Upper lobe of left lung (tissue), 6 donors: ENCODE data around the gene PLTP. TPM values are rescaled to one million over a fixed set of nuclear protein-coding genes. Genes with fewer than 3 reads are reported as not detected.

ENCODE experiments used
- ATAC-seq, 2 donors: fragments of 200-7000 bp; cut with Tn5 transposase; one replicate each; pipeline ENCODE4 v1.9.1; 2022; ENCODE audit warnings: mild to moderate bottlenecking in 2 of 2, moderate library complexity in 2 of 2; ENCODE audit not compliant: low FRiP score in 2 of 2
- DNase-seq, 2 donors: peaks; one replicate each; pipeline ENCODE4 v3.0.0-alpha.2; 2019 to 2020
- H3K27ac ChIP-seq, 4 donors: fragments of 200-600 bp; sonication (generic); one replicate each; pipeline ENCODE4 v1.5.1; 2016 to 2019
- H3K27me3 ChIP-seq, 4 donors: fragments of 200-600 bp; sonication (generic); one replicate each; pipeline ENCODE4 v1.5.1; 2017 to 2019
- H3K36me3 ChIP-seq, 4 donors: fragments of 200-600 bp; sonication (generic); one replicate each; pipeline ENCODE4 v1.5.1; 2016 to 2019
- H3K4me1 ChIP-seq, 4 donors: fragments of 200-600 bp; sonication (generic); one replicate each; pipeline ENCODE4 v1.5.1; 2018 to 2019
- H3K4me3 ChIP-seq, 4 donors: fragments of 200-600 bp; sonication (generic); one replicate each; pipeline ENCODE4 v1.5.1; 2017 to 2019; ENCODE audit warnings: mild to moderate bottlenecking in 2 of 4, moderate library complexity in 1 of 4
- H3K9me3 ChIP-seq, 4 donors: fragments of 200-600 bp; sonication (generic); one replicate each; pipeline ENCODE4 v1.5.1; 2018 to 2019
- EP300 ChIP-seq, 4 donors: sonication (generic); formaldehyde crosslinking; IDR thresholded peaks; one replicate each; pipeline ENCODE4 v1.5.1; 2017; ENCODE audit warnings: antibody characterized with exemption in 4 of 4, control low read depth in 2 of 4
- POLR2A ChIP-seq, 4 donors: fragments of 450-650 bp; IDR thresholded peaks; one replicate each; pipeline ENCODE4 v1.5.1; 2016 to 2017; ENCODE audit warnings: antibody characterized with exemption in 4 of 4, mild to moderate bottlenecking in 2 of 4
- POLR2AphosphoS5 ChIP-seq, 2 donors: sonication (generic); formaldehyde crosslinking; IDR thresholded peaks; one replicate each; pipeline ENCODE4 v1.5.1; 2017; ENCODE audit warnings: antibody characterized with exemption in 2 of 2
- WGBS, 2 donors: methylation state at CpG; one replicate each; pipeline ENCODE4 v1.1.5; 2017 to 2018; 5-methylcytosine and 5-hydroxymethylcytosine counted together
- total RNA-seq, 6 donors: library from RNA; depleted of rRNA in 4 of 6; stranded (reverse); fragments of >200 nt in 4 of 6; gene quantifications; one replicate each; pipeline versions ENCODE4 v1.1.0 to v1.2.1, GENCODE V29; 2016 to 2021
- TF ChIP-seq, protein P1 (sequence below), 6 experiments: fragments of 450-650 bp in 4 of 6; fragments of 200-600 bp in 2 of 6; sonication (generic) in 2 of 6; IDR thresholded peaks; one replicate each; pipeline ENCODE4 v1.5.1; 2016 to 2019; ENCODE audit warnings: antibody characterized with exemption in 6 of 6
- donor health status: DM: no; HTN: no; CAD: no; lungs with moderate emphysema.
- donor health status: DM: no; HTN: yes; CAD: no; lungs with severe emphysema.

The PLTP gene
- total RNA-seq, 6 donors from 2014 or later: 28.9 to 169 (median 57.8) TPM

GRCh38 chr20:45896641-45897161, 15.3 kb downstream of the PLTP start:
- WGBS, 2 donors: 95 to 96% methylated on average over 12 to 14 of the region's 14 CpGs
- DNase-seq (no peak), ATAC-seq (no peak)
- Histone ChIP-seq H3K4me1 (peaks cover 15 to 18% (median 16%) of the 10 kb centered on the region in 4 donors), H3K36me3 (peaks cover 22 to 77% (median 63%) of the 10 kb centered on the region in 4 donors), H3K9me3 (no peaks in the 10 kb centered on the region), H3K4me3 (no peak overlapping the region), H3K27ac (no peak overlapping the region), H3K27me3 (no peaks in the 10 kb centered on the region)
- TF ChIP-seq POLR2A (IDR thresholded peaks at IDR 0.05) (peak in 1 of 4 donors; percentile 6), POLR2AphosphoS5 (IDR thresholded peaks at IDR 0.05) (no peak), EP300 (IDR thresholded peaks at IDR 0.05) (no peak)
- TF ChIP-seq, protein P1, sequence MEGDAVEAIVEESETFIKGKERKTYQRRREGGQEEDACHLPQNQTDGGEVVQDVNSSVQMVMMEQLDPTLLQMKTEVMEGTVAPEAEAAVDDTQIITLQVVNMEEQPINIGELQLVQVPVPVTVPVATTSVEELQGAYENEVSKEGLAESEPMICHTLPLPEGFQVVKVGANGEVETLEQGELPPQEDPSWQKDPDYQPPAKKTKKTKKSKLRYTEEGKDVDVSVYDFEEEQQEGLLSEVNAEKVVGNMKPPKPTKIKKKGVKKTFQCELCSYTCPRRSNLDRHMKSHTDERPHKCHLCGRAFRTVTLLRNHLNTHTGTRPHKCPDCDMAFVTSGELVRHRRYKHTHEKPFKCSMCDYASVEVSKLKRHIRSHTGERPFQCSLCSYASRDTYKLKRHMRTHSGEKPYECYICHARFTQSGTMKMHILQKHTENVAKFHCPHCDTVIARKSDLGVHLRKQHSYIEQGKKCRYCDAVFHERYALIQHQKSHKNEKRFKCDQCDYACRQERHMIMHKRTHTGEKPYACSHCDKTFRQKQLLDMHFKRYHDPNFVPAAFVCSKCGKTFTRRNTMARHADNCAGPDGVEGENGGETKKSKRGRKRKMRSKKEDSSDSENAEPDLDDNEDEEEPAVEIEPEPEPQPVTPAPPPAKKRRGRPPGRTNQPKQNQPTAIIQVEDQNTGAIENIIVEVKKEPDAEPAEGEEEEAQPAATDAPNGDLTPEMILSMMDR (IDR thresholded peaks at IDR 0.05): no peak

DNA sequence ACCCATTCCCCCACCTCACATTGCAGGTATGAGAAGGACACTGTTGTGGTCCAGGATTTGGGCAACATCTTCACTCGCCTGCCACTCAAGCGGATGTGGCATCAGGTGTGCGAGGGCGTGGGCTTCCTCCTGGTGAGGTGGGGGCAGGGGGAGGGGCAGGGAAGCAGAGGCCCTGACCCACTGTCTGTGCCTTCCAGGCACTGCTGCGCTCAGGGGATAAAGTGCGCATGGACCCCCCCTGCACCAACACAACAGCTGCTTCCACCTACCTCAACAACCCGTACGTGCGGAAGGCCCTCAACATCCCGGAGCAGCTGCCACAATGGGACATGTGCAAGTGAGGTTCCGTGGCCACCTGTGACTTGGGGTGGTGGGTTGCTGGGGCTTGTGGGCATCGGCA, 17.2 kb downstream of the PLTP start:
- Histone ChIP-seq H3K4me1 (peaks cover 18 to 33% (median 26%) of the 10 kb centered on the region in 4 donors), H3K4me3 (no peak overlapping the region), H3K9me3 (no peaks in the 10 kb centered on the region), H3K36me3 (peaks cover 19 to 69% (median 63%) of the 10 kb centered on the region in 4 donors), H3K27ac (no peak overlapping the region), H3K27me3 (no peaks in the 10 kb centered on the region)
- WGBS, 2 donors: 89% methylated on average over 7 to 12 of the region's 12 CpGs
- DNase-seq (no peak), ATAC-seq (no peak)
- peak in 1 of 4 donors; percentile 45 for TF ChIP-seq POLR2A (IDR thresholded peaks at IDR 0.05)
- TF ChIP-seq POLR2AphosphoS5 (IDR thresholded peaks at IDR 0.05): no peak
- TF ChIP-seq, protein P1 (IDR thresholded peaks at IDR 0.05): no peak
- TF ChIP-seq EP300 (IDR thresholded peaks at IDR 0.05): no peak

DNA sequence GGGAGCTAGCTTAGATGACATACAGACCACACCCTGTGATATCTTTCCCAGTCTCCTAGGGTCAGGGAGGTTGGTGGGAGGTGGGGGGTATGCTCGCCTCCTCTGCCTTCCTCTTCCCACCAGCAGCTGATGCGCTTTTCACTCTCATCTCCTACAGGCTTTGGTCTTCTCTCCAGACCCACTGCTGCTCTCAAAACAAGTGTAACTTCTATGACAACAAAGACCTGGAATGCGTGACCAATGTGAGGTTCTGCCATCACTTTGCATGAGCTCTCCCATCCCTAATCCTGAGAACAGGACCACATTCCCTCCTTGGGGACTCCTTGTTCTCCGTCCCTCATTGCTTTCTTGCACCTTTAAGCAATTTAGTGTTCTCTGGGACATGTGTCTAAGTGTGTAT, 18.1 kb downstream of the PLTP start:
- DNase-seq: no peak
- Histone ChIP-seq H3K9me3 (no peaks in the 10 kb centered on the region), H3K27ac (no peak overlapping the region), H3K36me3 (peaks cover 19 to 60% (median 57%) of the 10 kb centered on the region in 4 donors), H3K27me3 (no peaks in the 10 kb centered on the region), H3K4me1 (peaks cover 23 to 35% (median 28%) of the 10 kb centered on the region in 4 donors), H3K4me3 (no peak overlapping the region)
- 91 to 96% methylated on average over 4 of the region's 4 CpGs for WGBS, 2 donors
- ATAC-seq: no peak
- no peak for TF ChIP-seq EP300 (IDR thresholded peaks at IDR 0.05)
- TF ChIP-seq, protein P1 (IDR thresholded peaks at IDR 0.05): no peak
- TF ChIP-seq POLR2A (IDR thresholded peaks at IDR 0.05): no peak
- TF ChIP-seq POLR2AphosphoS5 (IDR thresholded peaks at IDR 0.05): no peak

- DNase-seq (no peak), ATAC-seq (no peak)
- TF ChIP-seq POLR2A (IDR thresholded peaks at IDR 0.05): peak in 1 of 4 donors; percentile 33
- no peak for TF ChIP-seq POLR2AphosphoS5 (IDR thresholded peaks at IDR 0.05)
- Histone ChIP-seq H3K4me3 (peak overlapping the region in 1 of 4 donors; percentile 90), H3K27me3 (no peaks in the 10 kb centered on the region), H3K4me1 (peaks cover 23 to 35% (median 28%) of the 10 kb centered on the region in 4 donors), H3K36me3 (peaks cover 19 to 51% (median 48%) of the 10 kb centered on the region in 4 donors), H3K27ac (peak overlapping the region in 3 of 4 donors; percentile 35 to 91 (median 59)), H3K9me3 (no peaks in the 10 kb centered on the region)
- 56 to 59% methylated on average over 2 to 4 of the region's 4 CpGs for WGBS, 2 donors
These were observed 19.0 kb downstream of the PLTP start for GRCh38 chr20:45892828-45893500.

DNA sequence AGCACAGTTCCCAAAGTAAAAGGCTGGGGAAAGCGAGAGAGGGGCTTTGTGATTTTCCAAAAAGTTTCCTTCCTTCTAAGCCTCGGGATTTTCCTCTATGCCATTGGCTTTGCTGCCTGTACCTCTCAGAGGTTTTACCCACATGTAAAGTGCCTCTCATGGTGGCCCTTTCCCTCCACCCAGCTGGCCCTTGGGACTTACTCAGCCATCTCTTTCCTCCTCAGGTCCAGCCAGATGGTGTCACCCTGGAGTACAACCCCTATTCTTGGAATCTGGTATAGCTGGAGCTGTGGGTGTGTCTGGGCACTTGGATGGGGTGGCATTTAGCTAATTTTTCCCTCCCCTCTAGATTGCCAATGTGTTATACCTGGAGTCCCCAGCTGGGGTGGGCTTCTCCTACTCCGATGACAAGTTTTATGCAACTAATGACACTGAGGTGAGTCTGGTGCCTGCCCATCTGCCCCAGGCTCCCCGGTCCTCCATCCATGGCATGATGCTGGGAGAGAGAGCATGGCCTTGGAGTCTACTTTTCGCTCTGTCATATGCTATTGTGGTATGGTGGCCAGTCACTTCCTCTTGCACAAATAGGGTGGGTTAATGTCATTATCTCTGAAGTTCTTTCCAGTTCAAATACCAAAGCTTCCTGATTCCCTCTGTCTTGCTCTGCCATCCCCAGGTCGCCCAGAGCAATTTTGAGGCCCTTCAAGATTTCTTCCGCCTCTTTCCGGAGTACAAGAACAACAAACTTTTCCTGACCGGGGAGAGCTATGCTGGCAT, 19.7 kb downstream of the PLTP start:
- peaks cover 23 to 35% (median 28%) of the 10 kb centered on the region in 4 donors for H3K4me1 ChIP-seq
- no peaks in the 10 kb centered on the region for H3K27me3 ChIP-seq
- H3K36me3 ChIP-seq: peaks cover 16 to 46% (median 41%) of the 10 kb centered on the region in 4 donors
- ATAC-seq (no peak), DNase-seq (peak in 1 of 2 donors; percentile 40)
- TF ChIP-seq EP300 (IDR thresholded peaks at IDR 0.05): no peak
- peak overlapping the region in 3 of 4 donors; percentile 90 to 96 (median 90) for H3K4me3 ChIP-seq
- peak overlapping the region; percentile 59 to 91 (median 80) for H3K27ac ChIP-seq
- H3K9me3 ChIP-seq: no peaks in the 10 kb centered on the region
- WGBS, 2 donors: 79 to 81% methylated on average over 9 of the region's 9 CpGs
